ENCODE measurements around the gene TIMM23.
"Not testable (repeated sequence)": the region's sequence is repeated elsewhere in the genome, so short reads cannot be mapped to it uniquely, and the experiment has no call there.

Gene TIMM23

GRCh38 chr10:46025406-46025805 is 53.1 kb downstream of the TIMM23 start:
- DNase-seq = no peak

- DNase-seq = no peak
Measured at GRCh38 chr10:46026106-46026505, 53.8 kb downstream of the TIMM23 start.

GRCh38 chr10:46028584-46029460 is 56.5 kb downstream of the TIMM23 start:
- DNase-seq = peak; percentile 3 to 69

GRCh38 chr10:46029461-46030030 is 57.3 kb downstream of the TIMM23 start:
- DNase-seq = no peak

- peak; percentile 70 to 93 for DNase-seq
Measured at GRCh38 chr10:46030091-46030937, 58.0 kb downstream of the TIMM23 start, which contains the start of gene NCOA4. NCOA4 (minus strand) TSS chr10:46030623; CDS start chr10:46016680, 13,943 bp downstream.

GRCh38 chr10:46031648-46032532 is 59.6 kb downstream of the TIMM23 start:
- DNase-seq = no peak

GRCh38 chr10:46033602-46034011 is 61.3 kb downstream of the TIMM23 start:
- no peak for DNase-seq

- DNase-seq = no peak
Measured at GRCh38 chr10:46035923-46036849, 63.9 kb downstream of the TIMM23 start.

GRCh38 chr10:46037107-46037825 is 65.0 kb downstream of the TIMM23 start:
- DNase-seq = no peak

GRCh38 chr10:46040004-46040403 is 67.7 kb downstream of the TIMM23 start:
- DNase-seq = no peak

- no peak for DNase-seq
Measured at GRCh38 chr10:46042527-46042926, 70.2 kb downstream of the TIMM23 start.

- DNase-seq = no peak
Measured at GRCh38 chr10:46046261-46046660, 74.0 kb downstream of the TIMM23 start, which contains the start of gene MSMB. MSMB (minus strand) TSS chr10:46046269; CDS start chr10:46046237, 32 bp downstream.

GRCh38 chr10:46048152-46048551 is 75.9 kb downstream of the TIMM23 start:
- no peak for DNase-seq

GRCh38 chr10:46049497-46049831 is 77.2 kb downstream of the TIMM23 start:
- not testable (repeated sequence) for DNase-seq

GRCh38 chr10:46050941-46051623 is 78.8 kb downstream of the TIMM23 start:
- DNase-seq = no peak

- no peak for DNase-seq
Measured at GRCh38 chr10:46052057-46052790, 79.9 kb downstream of the TIMM23 start.

GRCh38 chr10:46052791-46053375 is 80.6 kb downstream of the TIMM23 start:
- no peak for DNase-seq

Data from SW 1271 (cell line).